A673 (cell line): ENCODE measurements around the gene POLG2.

ENCODE experiments used
- CTCF ChIP-seq: fragments of 300-800, 200-600 bp; sonication (generic); conservative IDR thresholded peaks from 2 replicates; pipeline ENCODE4 v1.5.1; 2017; ENCODE audit warnings: low read depth, mild to moderate bottlenecking, antibody characterized with exemption, low read length, moderate library complexity, mixed read lengths
- EZH2 ChIP-seq: fragments of 200-600 bp; sonication (generic); IDR thresholded peaks from 2 replicates; pipeline ENCODE4 v1.6.1; 2017; ENCODE audit warnings: borderline replicate concordance, low read depth, mild to moderate bottlenecking, mixed read lengths, antibody characterized with exemption, low read length; ENCODE audit not compliant: poor library complexity, severe bottlenecking

- no peak for TF ChIP-seq CTCF
- no peak for TF ChIP-seq EZH2
Measured at GRCh38 chr17:64461788-64462187, 35.1 kb downstream of the POLG2 start.
